ENCODE data around the gene ATP6V0D1. TPM values are rescaled to one million over a fixed set of nuclear protein-coding genes. Genes with fewer than 3 reads are reported as not detected.

ATP6V0D1 gene
- total RNA-seq, 4 donors from 2014 or later, result 103 to 131 (median 119) TPM

GRCh38 chr16:67528222-67528869 is 47.4 kb upstream of the ATP6V0D1 start, which contains the start of gene RIPOR1:
TSS of gene RIPOR1 (plus strand) at chr16:67528829. CDS start at chr16:67538447, 9,618 bp downstream.
- DNase-seq (ENCODE audit: extremely low spot score), result no peak
- WGBS, result 37% methylated on average over 6 of the region's 45 CpGs
- Histone ChIP-seq H3K4me3 (peak within 1 kb of the TSS; percentile 75 to 95 (median 88)), H3K27me3 (no peaks in the 10 kb centered on the region), H3K4me1 (peaks cover 36 to 48% (median 43%) of the 10 kb centered on the region in 4 donors), H3K36me3 (no peaks in the 10 kb centered on the region), H3K27ac (replicated peaks in 1 of 4) (peak within 1 kb of the TSS; percentile 86 to 95 (median 93)), H3K9me3 (no peaks in the 10 kb centered on the region)
- peak in 1 of 3 experiments; percentile 4 for TF ChIP-seq CTCF (IDR thresholded peaks at IDR 0.05)
- TF ChIP-seq EP300 (IDR thresholded peaks at IDR 0.05), result no peak
- TF ChIP-seq POLR2AphosphoS5 (IDR thresholded peaks at IDR 0.05), result no peak
- no peak for TF ChIP-seq POLR2A (IDR thresholded peaks at IDR 0.05; ENCODE audit: low read depth)
- intact Hi-C loops (cut with DNase I), result loop anchor here (2.0 kb wide), 1 partner anchor 34 kb away; the partner anchor contains the start of gene CTCF

- H3K4me3 ChIP-seq, result no peak overlapping the region
- H3K36me3 ChIP-seq, result no peaks in the 10 kb centered on the region
- no peak overlapping the region for H3K27ac ChIP-seq (replicated peaks in 1 of 4)
- no peaks in the 10 kb centered on the region for H3K9me3 ChIP-seq
- TF ChIP-seq POLR2AphosphoS5 (IDR thresholded peaks at IDR 0.05) (no peak), CTCF (IDR thresholded peaks at IDR 0.05) (no peak), EP300 (IDR thresholded peaks at IDR 0.05) (no peak), POLR2A (IDR thresholded peaks at IDR 0.05; ENCODE audit: low read depth) (no peak)
- no peaks in the 10 kb centered on the region for H3K27me3 ChIP-seq
- intact Hi-C loops (cut with DNase I), result no loop called here
- DNase-seq (ENCODE audit: extremely low spot score), result no peak
- peaks cover 21 to 36% (median 33%) of the 10 kb centered on the region in 4 donors for H3K4me1 ChIP-seq
- 83% methylated on average over 3 of the region's 3 CpGs for WGBS
These were observed 45.3 kb upstream of the ATP6V0D1 start for GRCh38 chr16:67526149-67526791.

GRCh38 chr16:67525176-67525860 is 44.4 kb upstream of the ATP6V0D1 start:
- intact Hi-C loops (cut with DNase I), result no loop called here
- Histone ChIP-seq H3K9me3 (no peaks in the 10 kb centered on the region), H3K36me3 (no peaks in the 10 kb centered on the region), H3K4me3 (no peak overlapping the region), H3K4me1 (peaks cover 18 to 30% (median 27%) of the 10 kb centered on the region in 4 donors), H3K27ac (replicated peaks in 1 of 4) (no peak overlapping the region), H3K27me3 (no peaks in the 10 kb centered on the region)
- TF ChIP-seq EP300 (IDR thresholded peaks at IDR 0.05), result no peak
- no peak for TF ChIP-seq POLR2AphosphoS5 (IDR thresholded peaks at IDR 0.05)
- no peak for TF ChIP-seq CTCF (IDR thresholded peaks at IDR 0.05)
- TF ChIP-seq POLR2A (IDR thresholded peaks at IDR 0.05; ENCODE audit: low read depth), result no peak
- DNase-seq (ENCODE audit: extremely low spot score), result no peak
- WGBS, result 74% methylated on average over 10 of the region's 11 CpGs

- no peaks in the 10 kb centered on the region for H3K36me3 ChIP-seq
- intact Hi-C loops (cut with DNase I), result loop anchor here (2.0 kb wide), 1 partner anchor 148 kb away; no protein-coding TSS in a partner anchor
- WGBS, result 0% methylated on average over 18 of the region's 25 CpGs
These were observed 40.3 kb upstream of the ATP6V0D1 start for GRCh38 chr16:67521095-67521804.

More at GRCh38 chr16:67521095-67521804, 40.3 kb upstream of the ATP6V0D1 start:
- DNase-seq (ENCODE audit: extremely low spot score), result peak; percentile 99
- peak overlapping the region; percentile 49 to 60 (median 52) for H3K4me3 ChIP-seq
- H3K4me1 ChIP-seq, result peaks cover 10 to 19% (median 14%) of the 10 kb centered on the region in 4 donors
- no peaks in the 10 kb centered on the region for H3K9me3 ChIP-seq
- peak overlapping the region; percentile 80 to 93 (median 92) for H3K27ac ChIP-seq (replicated peaks in 1 of 4)
- H3K27me3 ChIP-seq, result no peaks in the 10 kb centered on the region
- TF ChIP-seq POLR2AphosphoS5 (IDR thresholded peaks at IDR 0.05) (peak; percentile 64 to 77), EP300 (IDR thresholded peaks at IDR 0.05) (no peak), CTCF (IDR thresholded peaks at IDR 0.05) (peak; percentile 64 to 96 (median 75)), POLR2A (IDR thresholded peaks at IDR 0.05; ENCODE audit: low read depth) (no peak)
